ENCODE measurements around the gene TAF15.
A peak's percentile ranks its signal among the peaks of the same experiment; 100 is the strongest.

Gene TAF15

GRCh38 chr17:35877345-35878029 lies 68.2 kb downstream of the TAF15 start:
- Histone ChIP-seq H3K4me2 (peak overlapping the region; percentile 50), H3K4me3 (no peak overlapping the region), H4K20me1 (no peaks in the 10 kb centered on the region), H3K9ac (no peak overlapping the region), H3K27me3 (no peaks in the 10 kb centered on the region), H3K27ac (no peak overlapping the region), H3K36me3 (no peaks in the 10 kb centered on the region), H3K9me3 (no peaks in the 10 kb centered on the region), H3K4me1 (peaks cover 70% of the 10 kb centered on the region)
- TF ChIP-seq Cebpa-rat (IDR thresholded peaks at IDR 0.05) = no peak

DNA sequence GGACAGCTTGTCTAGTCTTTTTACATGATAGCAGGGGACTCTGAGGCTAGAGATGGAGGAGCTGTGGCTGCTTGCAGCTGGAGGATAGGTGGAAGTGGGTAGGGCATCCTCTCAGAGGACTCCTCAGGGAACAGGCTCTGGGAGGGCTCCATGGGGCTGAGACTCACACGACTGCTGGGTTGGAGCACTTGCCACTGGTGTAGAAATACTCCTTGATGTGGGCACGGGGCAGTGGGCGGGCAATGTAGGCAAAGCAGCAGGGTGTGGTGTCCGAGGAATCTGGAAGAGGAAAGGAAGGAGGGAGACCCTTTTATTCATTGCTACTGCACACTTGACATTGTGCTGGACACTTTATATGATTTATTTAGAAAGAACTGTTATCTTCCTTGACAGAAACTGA lies 69.1 kb downstream of the TAF15 start:
- no peak overlapping the region for H3K9ac ChIP-seq
- no peaks in the 10 kb centered on the region for H3K9me3 ChIP-seq
- peak overlapping the region; percentile 50 for H3K4me2 ChIP-seq
- H3K4me1 ChIP-seq = peaks cover 64% of the 10 kb centered on the region
- H3K36me3 ChIP-seq = no peaks in the 10 kb centered on the region
- H3K27ac ChIP-seq = no peak overlapping the region
- H3K27me3 ChIP-seq = no peaks in the 10 kb centered on the region
- no peak overlapping the region for H3K4me3 ChIP-seq
- TF ChIP-seq Cebpa-rat (IDR thresholded peaks at IDR 0.05) = no peak
- H4K20me1 ChIP-seq = no peaks in the 10 kb centered on the region

DNA sequence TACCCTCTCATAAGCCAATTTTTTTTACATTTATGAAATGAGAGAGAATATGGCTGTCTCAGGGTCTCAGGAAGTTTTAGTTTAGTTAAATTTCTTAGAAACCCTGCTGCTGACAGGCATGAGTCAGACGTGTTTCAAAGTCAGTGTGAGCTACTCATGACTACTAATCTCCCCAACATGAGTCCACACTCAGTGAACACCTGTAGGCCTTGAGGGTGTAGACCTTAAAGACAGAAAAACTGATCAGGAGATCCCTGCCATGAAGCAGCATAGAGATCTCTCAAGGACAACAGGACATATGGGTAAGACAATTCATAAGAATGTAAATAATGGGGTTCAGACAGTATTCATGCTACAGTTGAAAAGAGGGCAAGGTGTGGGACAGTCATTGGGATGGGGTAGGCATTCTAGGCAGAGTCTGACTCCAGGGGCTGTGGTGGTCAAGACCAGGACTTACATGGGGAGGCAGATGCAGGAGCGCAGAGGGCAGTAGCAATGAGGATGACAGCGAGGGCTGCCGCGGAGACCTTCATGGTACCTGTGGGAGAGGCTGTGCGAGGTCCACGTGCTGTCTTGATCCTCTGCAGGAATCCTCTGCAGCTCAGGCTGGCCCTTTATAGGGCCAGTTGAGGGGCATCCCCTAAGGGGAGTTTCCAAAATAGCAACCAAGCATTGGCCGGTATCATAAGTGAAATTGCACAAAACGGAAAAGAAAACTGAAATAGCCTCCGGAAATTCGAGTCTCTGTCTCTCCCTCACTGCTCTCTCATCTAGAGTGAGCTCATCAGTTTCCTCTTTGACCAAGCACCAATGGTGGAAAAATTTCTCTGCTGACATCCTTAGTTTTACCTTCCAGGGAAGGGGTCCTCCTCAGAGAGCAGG lies 70.7 kb downstream of the TAF15 start, which contains the start of gene CCL5:
CCL5 (minus strand) TSS at position 588 of the 882 bp plus-strand sequence.
- Histone ChIP-seq H3K9me3 (no peaks in the 10 kb centered on the region), H3K36me3 (no peaks in the 10 kb centered on the region), H4K20me1 (no peaks in the 10 kb centered on the region), H3K27me3 (no peaks in the 10 kb centered on the region), H3K27ac (peak within 1 kb of the TSS; percentile 67), H3K4me2 (peak within 1 kb of the TSS; percentile 69), H3K4me3 (no peak within 1 kb of the TSS; the same call in 1 of the 2 replicates), H3K4me1 (peaks cover 64% of the 10 kb centered on the region), H3K9ac (no peak within 1 kb of the TSS; the same call in 1 of the 2 replicates)
- no peak for TF ChIP-seq Cebpa-rat (IDR thresholded peaks at IDR 0.05)

DNA sequence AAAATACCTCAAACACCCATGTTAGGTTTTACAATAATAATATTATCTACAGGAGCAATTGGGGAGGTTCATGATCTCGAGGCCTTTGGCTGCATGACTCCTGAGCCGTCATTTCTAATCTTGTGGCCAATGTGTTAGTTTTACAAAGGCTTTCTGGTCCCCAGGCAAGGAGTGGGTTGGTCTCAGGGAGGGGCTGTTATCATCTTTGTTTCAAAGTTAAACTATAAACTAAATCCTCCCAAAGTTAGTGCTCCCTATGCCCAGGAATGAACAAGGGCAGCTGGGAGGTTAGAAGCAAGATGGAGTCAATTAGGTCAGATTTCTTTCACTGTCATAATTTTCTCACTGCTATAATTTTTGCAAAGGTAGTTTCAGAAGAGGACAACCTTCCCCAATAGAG lies 80.0 kb downstream of the TAF15 start:
- TF ChIP-seq Cebpa-rat (IDR thresholded peaks at IDR 0.05) = no peak
- no peaks in the 10 kb centered on the region for H3K36me3 ChIP-seq
- no peak overlapping the region for H3K27ac ChIP-seq
- no peak overlapping the region for H3K4me3 ChIP-seq
- peaks cover 9% of the 10 kb centered on the region; the same call in 1 of the 2 replicates for H3K4me1 ChIP-seq
- no peak overlapping the region for H3K9ac ChIP-seq
- H4K20me1 ChIP-seq = no peaks in the 10 kb centered on the region
- no peaks in the 10 kb centered on the region for H3K9me3 ChIP-seq
- H3K27me3 ChIP-seq = no peaks in the 10 kb centered on the region
- H3K4me2 ChIP-seq = no peak overlapping the region

GRCh38 chr17:35889818-35890773 lies 80.8 kb downstream of the TAF15 start:
- H4K20me1 ChIP-seq = no peaks in the 10 kb centered on the region
- H3K9me3 ChIP-seq = no peaks in the 10 kb centered on the region
- no peak overlapping the region for H3K27ac ChIP-seq
- H3K4me1 ChIP-seq = peaks cover 9% of the 10 kb centered on the region; the same call in 1 of the 2 replicates
- H3K27me3 ChIP-seq = no peaks in the 10 kb centered on the region
- no peak for TF ChIP-seq Cebpa-rat (IDR thresholded peaks at IDR 0.05)
- H3K36me3 ChIP-seq = no peaks in the 10 kb centered on the region
- H3K9ac ChIP-seq = no peak overlapping the region
- no peak overlapping the region for H3K4me3 ChIP-seq
- H3K4me2 ChIP-seq = no peak overlapping the region

DNA sequence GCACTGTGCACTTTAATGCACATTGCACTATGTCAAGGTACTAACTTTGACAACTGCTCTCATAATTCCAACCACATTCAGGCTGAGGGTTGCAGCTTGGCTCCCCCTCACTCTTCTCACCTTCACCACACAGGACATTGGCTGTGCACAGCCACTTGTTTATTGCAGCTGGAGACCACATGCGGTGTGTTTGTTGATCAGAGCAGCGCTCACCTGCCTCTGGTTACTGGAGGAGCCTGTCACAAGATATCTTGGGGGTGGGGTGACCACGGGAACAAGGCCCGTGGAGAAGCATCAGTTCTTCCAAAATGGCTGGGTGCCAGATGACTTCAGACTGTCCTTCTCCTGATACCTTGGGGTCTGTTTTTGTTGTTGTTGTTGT lies 81.5 kb downstream of the TAF15 start:
- Histone ChIP-seq H3K36me3 (no peaks in the 10 kb centered on the region), H3K9me3 (no peaks in the 10 kb centered on the region), H3K27ac (no peak overlapping the region), H3K27me3 (no peaks in the 10 kb centered on the region), H3K4me2 (no peak overlapping the region), H3K4me3 (no peak overlapping the region), H3K9ac (no peak overlapping the region), H3K4me1 (peaks cover 9% of the 10 kb centered on the region; the same call in 1 of the 2 replicates), H4K20me1 (no peaks in the 10 kb centered on the region)
- no peak for TF ChIP-seq Cebpa-rat (IDR thresholded peaks at IDR 0.05)

DNA sequence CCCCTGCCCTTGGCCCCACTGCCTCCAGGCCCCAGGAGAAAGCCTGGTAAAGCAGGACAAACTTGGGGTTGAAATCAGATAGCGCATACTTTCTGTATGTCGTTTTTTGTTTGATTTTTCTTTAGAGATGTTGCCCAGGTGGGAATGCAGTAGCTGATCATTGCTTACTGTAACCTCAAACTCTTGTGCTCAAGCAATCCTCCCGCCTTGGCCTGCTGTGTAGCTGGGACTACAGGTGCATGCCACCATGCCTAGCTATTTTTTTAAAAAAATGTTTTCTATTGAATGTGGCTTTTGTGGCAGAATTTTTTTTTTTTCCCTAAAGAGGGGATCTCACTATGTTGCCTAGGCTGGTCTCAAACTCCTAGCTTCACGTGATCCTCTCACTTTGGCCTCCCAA lies 82.0 kb downstream of the TAF15 start:
- H3K4me3 ChIP-seq = no peak overlapping the region
- H3K36me3 ChIP-seq = no peaks in the 10 kb centered on the region
- no peak for TF ChIP-seq Cebpa-rat (IDR thresholded peaks at IDR 0.05)
- H3K27ac ChIP-seq = no peak overlapping the region
- H3K27me3 ChIP-seq = no peaks in the 10 kb centered on the region
- H3K4me1 ChIP-seq = peaks cover 9% of the 10 kb centered on the region; the same call in 1 of the 2 replicates
- no peak overlapping the region for H3K4me2 ChIP-seq
- H3K9me3 ChIP-seq = no peaks in the 10 kb centered on the region
- no peak overlapping the region for H3K9ac ChIP-seq
- H4K20me1 ChIP-seq = no peaks in the 10 kb centered on the region

DNA sequence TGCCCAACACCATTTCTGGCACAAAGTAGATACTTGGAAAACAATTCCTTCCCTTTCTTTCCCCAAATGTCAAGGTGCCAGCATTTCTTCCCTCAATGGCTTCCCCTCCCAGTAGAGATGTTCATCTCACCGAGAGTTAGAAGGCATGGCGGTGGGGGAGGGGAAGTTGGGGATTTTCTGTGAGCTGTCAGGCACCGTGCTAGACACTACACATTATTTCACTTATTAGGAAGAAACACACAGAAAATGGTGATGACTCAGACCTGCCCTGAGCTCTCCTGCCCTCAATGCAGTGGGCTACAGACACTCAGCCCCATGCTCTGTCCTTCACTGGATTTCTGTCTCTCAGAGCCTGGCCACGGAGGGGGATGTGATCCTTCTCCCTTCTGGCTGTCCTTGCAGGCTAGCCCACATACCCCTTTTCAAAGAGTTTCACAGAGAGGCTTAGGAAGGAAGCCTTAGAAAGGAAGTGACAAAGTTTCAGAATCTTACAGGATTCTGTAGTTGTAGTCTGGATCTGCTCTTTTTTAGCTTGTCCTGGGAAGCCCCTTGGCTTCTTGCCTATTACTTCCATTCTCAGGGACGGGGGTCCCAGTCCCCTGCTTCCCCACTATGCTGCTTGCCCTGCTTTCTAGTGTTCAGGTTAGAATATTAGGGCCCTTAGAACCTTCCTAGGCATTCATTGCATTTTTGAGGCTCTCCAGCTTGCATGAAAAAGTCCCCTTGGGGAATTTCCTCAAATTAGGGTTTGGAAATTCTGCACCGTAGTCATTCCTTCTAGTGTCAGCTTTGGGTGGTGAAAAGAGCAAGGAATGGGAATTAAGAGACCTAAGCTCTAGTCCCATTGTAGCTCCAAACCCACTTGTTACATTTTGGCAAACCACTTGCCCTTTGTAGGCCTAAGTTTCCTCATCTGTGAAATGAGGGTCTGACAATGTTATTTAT lies 83.1 kb downstream of the TAF15 start:
- TF ChIP-seq Cebpa-rat (IDR thresholded peaks at IDR 0.05) = no peak

More for the DNA sequence above, 83.1 kb downstream of the TAF15 start:
- peaks cover 9% of the 10 kb centered on the region; the same call in 1 of the 2 replicates for H3K4me1 ChIP-seq
- H3K36me3 ChIP-seq = no peaks in the 10 kb centered on the region
- H3K9me3 ChIP-seq = no peaks in the 10 kb centered on the region
- no peaks in the 10 kb centered on the region for H4K20me1 ChIP-seq
- H3K4me2 ChIP-seq = peak overlapping the region; percentile 14; the same call in 1 of the 2 replicates
- no peak overlapping the region for H3K27ac ChIP-seq
- H3K9ac ChIP-seq = no peak overlapping the region
- no peaks in the 10 kb centered on the region for H3K27me3 ChIP-seq
- H3K4me3 ChIP-seq = no peak overlapping the region
